HG02798 (cell line): ENCODE data around the gene P2RY12.
A peak's percentile ranks its signal among the peaks of the same experiment; 100 is the strongest.

Experiments used
- ATAC-seq: cut with Tn5 transposase; IDR thresholded peaks from one replicate; pipeline ENCODE4 v1.9.1; 2021; ENCODE audit warnings: mild to moderate bottlenecking; ENCODE audit not compliant: unreplicated experiment, poor library complexity

Gene P2RY12

DNA sequence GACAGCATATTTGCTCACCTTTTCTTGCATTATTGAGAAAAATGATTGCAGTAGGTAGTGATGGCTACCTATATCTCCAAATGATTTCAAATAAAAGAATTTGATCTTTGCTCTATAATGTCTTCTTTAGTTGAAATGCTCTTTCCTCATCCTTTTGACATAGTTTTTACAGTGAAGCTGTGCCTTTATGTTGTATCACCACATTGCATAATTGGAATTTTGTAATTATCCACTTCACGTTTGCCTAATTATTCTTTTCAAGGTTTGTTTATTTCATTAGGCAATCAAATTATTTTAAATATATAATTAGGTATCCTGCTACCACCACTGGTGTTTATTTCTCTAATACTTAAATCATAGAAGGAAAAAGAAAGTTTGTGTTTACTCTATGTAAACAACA, 33.9 kb downstream of the P2RY12 start:
- no peak for ATAC-seq

DNA sequence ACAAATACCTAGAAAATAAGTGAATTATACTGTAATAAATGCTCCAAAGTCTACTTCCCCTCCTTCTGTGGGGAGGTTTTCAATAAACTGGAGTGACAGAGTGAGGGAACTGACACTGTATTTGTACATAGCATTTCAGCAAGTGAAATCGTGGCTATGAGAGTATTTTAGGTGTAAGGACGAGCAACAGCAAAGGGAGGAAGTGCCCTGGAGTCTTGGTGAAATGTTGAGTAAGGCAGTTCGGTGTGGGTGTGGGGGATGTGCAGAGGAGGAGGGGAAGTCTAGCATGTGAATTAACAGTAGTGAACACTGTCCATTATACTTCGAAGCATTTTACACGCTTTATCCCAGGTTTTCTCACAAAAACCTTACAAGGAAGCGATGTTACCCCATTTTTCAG, 37.1 kb downstream of the P2RY12 start:
- ATAC-seq, result no peak

DNA sequence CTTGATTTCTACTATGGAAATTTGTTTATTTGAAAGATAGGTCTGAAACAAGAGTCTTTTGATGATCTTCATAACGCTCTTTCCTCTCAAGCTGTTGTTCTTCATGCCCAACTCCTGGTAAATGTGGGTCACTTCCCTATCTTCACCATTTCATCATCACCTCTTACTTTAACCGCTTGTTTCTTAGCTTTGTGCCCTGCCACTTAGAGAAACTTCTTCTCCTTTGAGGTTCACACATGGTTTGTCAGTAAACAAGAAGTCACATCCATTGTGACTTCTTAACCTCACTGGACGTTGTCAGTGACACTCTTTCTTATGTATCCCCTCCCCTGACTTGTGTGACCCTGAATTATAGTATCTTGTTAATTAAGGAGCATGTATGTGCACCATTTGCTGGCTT, 38.3 kb downstream of the P2RY12 start:
- ATAC-seq, result no peak

DNA sequence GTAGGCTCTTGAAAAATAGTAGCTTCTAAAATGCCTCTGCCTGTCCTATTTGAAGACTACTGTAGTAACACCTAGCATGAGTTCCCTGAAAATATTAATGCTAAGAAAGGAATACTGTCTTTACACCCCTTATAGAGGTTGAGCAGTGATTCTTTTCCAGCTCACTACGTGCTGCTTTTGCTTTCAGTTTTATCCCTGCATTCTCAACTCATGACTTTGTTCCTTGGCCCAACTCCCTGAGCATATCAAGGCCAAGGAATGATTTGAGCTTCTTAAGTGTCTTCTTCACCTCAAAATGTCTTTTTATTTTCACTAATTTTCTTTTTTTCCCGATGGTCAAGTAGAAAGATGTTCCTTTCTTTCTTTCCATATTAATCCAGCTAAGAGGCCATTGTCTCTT, 38.7 kb downstream of the P2RY12 start:
- ATAC-seq, result no peak

DNA sequence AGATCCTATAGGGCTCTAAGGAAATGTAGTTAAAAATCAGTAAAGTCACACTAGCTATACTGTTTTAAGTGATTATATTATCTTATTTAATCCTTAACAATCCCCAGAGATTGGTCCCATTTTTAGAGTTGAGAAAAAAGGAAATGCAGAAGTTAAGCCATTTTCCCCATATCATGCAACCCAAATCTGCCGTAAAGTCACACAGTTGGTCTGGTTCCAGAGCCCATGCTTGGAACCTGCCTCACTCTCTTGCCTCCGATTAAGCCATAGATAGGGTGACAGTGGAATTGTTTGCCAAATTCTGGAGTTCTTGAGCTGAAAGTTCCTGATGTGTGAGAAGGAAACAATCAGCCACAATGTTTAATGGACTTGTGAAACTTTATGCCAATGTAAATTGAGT, 52.9 kb downstream of the P2RY12 start:
- ATAC-seq, result no peak

DNA sequence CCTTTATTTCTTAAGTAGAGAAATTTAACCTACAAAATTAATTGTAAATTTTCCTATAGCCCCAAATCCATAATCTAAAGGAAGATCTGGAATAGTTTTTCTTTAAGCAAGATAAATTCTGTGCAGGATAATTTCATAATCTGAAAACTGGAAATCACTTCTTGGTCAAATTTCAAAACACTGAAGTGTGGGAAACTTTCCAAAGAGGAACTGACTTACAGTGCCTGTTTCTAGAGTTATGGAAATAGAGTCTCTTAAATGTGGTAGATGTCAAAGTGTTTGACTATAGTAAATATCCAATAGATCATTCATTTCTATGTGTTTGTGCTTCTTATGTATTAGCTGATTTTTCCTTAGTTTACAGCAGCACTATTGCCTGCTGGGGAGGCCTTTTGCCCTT, 53.7 kb downstream of the P2RY12 start:
- no peak for ATAC-seq

DNA sequence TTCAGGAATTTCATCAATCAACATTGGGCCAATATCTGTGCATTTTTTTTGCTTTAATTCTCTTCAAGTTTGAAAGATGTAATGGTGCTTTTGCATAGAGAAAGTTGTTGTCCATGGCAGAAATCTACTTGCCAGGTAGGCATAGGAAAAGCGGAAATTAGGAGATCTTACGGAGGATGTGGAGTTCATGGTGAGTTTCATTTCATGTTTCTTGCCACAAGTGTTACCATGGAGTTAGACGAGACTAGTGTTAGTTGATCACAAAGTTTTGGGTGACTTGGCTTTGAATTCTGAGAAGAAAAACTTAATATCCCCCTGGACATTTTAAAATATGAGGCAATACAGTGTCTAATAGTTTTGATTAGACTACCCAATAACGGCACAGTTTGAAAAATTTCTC, 54.2 kb downstream of the P2RY12 start:
- no peak for ATAC-seq

DNA sequence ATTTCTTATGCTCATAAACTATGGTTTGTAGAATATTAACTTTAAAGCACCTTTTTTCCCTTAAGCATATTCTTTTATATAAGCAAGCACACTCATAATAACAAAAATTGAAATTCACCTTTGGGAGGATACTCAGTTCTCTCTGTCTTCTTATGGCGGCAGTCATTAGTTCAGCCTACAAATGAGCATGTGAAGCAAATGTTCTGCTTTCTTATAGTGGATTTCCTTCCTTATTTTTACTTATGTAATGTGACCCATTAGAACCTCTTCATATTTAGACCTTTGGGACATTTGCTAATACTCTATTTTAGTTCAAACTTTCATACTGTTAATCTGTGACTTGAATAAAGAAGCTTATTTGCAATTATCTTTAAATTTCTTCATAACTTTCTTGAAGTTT, 55.2 kb downstream of the P2RY12 start, which contains the start of gene P2RY13:
Gene P2RY13 (minus strand): TSS at position 187 of the 400 bp plus-strand sequence. CDS start 21 bp downstream, at position 166.
- ATAC-seq, result no peak

DNA sequence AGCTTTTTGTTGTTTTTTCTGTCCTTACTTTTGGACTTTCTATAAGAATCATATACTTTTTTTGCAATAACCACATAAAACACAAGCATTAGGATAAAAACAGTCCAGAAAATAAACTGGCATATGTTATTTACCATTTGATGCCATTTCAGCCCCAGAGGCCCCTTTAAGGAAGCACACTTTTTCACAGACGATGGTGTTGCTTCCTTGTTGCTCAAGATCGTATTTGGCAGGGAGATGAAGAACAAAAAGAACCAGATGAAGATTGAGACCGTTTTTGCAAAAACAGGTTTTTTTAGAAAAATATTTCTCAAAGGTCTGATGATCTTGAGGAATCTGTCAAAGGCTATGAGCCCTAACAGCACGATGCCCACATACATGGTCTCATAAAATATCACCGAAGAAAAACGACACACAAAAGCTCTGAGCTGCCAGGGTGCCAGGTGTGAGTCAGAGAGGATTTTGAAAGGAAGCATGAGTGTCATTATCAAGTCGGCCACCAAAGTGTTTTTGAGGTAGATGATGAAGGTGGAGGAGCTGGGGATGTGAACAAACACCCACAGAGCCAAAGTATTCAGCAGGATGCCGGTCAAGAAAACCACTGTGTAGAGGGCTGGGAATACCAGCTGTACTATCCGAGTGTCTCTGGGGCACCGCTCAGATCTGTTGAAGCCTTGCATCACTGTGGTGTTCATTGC, 56.1 kb downstream of the P2RY12 start:
- no peak for ATAC-seq

DNA sequence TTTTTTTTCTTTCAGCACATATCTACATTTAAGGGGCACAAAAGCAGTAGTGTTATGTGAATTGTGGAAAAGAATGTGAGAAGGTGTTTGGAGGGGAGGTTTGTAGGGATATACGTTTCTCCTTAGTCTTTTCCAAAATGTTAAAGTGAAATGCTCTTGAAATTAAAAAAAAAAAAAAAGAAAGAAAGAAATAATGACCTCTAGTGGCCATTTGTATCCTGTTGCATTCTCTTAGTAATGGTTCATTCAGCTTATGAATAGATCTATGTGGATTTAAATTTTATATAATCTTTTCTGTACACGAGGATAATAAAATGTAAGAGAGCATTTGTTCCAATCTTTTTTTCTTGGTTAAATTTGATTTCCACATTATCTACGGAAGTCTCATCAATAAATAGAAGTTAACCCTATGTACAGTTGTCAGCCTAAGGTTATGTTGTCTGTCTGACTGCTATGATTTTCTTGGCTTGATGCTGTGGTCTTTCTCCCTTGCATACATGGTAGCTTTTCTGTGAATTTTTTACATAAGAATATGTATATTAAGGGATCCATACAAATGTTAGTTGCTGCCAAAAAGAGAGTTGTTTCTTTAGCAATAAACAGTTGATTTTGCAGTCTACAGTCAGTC, 56.9 kb downstream of the P2RY12 start:
- peak; percentile 51 for ATAC-seq

DNA sequence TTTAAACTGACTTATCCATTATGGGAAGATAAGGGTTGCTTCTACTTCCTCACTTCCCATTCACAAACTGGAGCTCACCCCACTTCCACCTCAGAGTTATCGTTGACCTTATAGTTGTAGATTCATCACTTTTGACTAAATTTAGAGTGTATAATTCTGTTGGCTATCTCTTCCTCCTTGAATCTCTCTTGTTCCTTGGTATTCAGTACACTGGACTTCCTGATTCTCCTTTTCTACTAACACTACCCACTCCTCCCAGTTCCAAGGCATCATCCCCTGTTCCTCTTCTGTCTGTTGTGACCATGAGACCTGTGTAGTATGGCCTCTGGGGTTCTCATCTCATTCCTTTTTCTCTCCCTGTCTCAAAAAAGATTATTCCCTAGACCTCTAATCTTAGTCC, 62.0 kb downstream of the P2RY12 start:
- ATAC-seq, result no peak

DNA sequence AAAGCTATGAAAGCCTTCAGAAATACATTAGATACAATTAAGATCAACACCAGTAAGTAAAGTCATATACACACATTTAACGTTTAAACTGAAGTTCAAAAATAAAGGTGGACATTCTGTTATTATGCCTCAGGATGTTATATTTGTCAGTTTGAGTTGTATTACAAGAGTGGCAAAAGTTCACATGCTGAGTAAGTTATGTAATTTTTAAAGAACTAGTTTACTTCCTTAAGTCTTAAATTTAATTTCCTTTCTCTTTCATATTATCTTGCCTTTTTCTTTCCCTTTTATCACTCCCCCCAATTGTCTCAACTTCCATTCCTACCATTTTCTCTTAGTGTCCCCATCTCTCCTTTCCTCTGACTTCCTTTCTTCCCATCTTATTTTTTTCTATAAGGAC, 63.0 kb downstream of the P2RY12 start:
- no peak for ATAC-seq

DNA sequence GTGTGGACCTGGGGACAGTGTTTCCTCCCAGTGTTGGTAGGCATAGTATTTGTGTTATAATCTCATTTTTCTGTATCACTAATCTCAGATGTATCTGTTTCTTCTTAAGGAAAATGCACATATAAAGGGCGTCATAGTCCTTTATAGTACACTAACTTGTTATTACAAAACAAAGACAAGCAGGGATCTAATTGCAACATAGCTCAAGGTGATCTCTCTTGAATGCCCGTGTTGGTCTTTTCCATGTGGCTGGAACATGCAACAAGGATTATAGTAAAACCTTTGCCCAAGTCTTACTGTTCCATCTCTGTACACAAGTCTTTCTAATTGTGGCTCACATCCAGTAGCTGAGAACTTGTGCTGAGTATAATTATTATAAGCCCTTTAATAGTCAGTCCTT, 64.4 kb downstream of the P2RY12 start:
- no peak for ATAC-seq

DNA sequence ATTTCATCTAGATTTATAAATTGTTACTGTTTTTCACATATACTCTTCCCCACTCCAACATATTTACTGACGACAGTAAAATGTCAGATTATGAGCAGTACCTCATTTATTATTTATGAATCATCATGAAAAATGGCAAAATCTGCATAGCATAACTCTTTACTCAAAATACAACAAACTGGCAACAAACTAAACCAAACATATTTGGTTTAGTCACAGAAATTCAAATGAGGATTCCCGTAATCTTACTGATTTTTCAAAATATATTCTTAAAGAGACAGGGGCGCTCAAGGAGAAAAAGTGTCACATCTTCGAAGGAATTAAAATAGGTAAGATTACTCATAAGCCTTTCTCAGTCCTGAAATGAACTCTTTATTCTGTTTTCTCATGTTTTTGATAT, 64.9 kb downstream of the P2RY12 start:
- ATAC-seq, result no peak

DNA sequence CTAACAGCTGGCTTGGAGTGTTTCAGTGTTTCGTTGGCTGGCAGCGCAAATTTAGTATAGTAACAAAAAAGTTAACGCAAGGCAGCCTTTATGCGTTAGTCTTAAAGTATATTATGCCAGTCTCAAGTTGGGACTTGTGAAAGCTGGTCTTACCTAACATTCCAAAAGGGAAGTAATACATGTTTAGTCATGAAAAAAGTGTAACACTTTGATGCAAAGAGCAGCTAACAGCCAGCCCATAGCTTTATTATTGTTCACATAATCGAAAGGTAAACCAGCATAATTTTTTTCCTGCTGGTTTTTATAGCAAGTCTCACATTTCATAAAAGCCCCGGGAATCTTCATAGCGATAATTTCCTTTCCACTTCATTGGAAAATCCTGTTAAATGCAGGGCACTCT, 65.6 kb downstream of the P2RY12 start:
- no peak for ATAC-seq

DNA sequence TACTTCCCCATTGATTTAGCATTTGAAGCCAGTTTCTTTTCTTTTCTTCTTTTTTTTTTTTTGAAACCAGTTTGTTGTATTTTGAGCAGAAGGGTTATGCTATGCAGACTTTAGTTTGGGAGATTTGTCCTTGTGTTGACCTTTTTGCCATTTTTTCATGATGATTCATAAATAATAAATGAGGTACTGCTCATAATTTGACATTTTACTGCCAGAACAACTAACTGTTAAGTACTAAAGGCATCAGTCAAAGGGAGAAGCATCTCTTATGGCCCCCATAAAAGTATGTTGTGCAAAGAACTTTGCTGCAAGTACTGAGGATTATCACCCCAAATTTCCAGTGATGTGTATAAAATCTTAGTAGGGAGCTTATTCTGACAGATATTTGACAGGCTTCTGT, 66.2 kb downstream of the P2RY12 start:
- ATAC-seq, result no peak

DNA sequence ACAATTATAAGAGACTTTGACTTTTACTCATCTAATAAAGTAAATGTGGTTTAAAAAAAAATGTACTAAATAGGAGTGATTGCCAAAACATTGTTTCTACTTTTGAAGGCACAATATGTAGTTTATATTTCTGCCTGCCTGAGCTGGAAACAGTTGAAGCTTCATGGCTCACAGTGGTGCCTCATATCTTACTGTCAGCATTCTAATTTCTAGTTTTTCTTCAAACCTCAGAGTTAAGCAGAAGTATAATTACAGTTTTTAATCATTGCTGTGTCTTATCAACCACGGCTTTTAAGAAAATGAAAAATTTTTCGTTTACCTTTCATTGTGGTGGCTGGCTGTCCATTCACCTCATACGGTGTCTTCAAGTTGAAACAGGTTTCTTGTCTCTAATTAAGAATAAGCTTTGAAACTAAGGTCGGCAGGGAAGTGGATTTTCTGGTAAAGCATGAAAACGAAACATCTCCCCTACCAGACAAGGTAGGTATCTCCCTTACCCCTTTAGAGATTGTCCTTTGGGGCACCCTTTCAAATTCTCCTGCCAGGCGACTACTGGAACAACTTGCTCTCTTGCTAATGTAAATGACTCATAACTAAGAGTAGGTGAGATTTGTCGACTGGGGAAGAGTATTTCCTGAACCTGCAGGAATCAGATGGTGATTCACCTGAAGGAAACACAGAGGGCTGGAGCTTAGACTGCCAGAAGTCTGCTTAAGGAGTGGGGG, 68.1 kb downstream of the P2RY12 start, which contains the start of gene GPR87:
Gene GPR87 (minus strand): TSS at position 554 of the 725 bp plus-strand sequence. CDS start 16,720 bp downstream, outside the sequence.
- no peak for ATAC-seq

DNA sequence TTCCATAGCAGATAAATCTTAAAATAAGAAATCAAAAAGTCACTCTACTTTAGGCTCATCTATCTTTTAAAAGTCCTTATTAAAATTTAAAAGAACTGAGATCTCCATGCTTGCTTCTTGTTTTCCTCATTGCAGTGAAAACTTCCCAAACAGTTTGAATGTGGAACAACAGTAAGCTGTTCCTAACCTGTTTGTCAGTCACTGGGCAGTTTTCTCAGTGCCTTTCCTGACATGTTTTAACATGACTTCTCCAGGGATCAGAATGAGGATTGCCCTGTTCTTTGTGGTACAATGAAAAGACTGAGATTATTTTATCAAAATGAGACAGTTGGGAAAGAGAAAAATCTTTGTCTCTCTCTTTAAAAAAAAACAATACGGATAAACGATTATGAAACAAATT, 68.7 kb downstream of the P2RY12 start:
- no peak for ATAC-seq

DNA sequence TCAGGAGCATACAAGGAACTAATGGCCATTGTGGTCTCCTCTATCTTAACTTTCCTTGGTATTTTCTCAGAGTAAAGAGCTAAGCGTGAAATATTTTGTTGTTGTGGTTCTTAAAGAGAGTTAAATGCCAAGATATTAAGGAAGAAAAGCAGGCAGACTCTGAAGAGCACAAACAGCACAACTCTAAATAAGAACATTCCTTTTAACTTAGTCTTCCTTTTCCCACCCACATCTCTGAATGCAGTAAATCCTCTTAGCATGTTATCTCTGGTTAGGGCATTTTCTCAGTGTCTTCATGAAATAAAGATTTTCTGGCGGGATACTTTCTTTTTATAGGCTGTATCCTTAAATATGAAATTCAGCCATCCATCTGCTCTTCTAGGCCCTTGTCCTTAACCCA, 69.4 kb downstream of the P2RY12 start:
- no peak for ATAC-seq

DNA sequence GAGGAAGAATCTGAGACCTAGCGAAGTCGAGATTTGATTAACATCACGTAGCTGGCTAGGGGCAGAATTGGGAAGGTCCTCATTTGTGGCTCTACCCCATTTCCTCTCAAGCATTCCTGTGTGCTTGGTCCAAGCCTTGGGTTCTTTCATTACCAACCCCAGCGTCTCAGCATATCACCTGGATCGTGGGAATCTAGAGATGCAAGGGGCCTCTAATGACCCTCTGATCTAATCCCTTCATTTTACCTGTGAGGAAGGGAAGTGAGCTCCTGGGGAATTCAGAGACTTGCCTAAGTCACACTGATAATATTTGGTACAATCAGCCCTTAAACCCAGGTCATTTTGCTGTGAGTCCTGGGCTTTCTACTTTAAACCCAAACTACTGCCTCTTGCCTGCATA, 70.0 kb downstream of the P2RY12 start:
- ATAC-seq, result no peak

DNA sequence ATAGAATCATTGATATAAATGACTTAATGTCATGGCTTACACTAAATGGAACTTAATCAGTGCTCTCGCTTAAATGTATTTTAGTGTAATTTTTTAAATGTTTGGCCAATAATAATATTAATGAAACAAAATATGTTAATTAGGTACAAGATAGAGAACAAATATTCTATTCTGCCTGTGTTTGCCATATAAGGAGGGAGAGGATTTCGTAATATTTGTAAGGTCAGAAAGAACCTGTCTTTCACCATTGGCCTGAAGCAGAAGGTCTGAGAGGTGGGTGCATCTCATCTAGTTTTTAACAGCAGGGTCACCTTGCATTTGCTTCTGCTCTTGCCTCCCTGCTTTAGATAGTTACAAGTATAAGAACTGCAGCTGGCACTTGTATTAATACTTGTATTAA, 70.4 kb downstream of the P2RY12 start:
- no peak for ATAC-seq
